ENCODE data around the gene KL.

KL gene

DNA sequence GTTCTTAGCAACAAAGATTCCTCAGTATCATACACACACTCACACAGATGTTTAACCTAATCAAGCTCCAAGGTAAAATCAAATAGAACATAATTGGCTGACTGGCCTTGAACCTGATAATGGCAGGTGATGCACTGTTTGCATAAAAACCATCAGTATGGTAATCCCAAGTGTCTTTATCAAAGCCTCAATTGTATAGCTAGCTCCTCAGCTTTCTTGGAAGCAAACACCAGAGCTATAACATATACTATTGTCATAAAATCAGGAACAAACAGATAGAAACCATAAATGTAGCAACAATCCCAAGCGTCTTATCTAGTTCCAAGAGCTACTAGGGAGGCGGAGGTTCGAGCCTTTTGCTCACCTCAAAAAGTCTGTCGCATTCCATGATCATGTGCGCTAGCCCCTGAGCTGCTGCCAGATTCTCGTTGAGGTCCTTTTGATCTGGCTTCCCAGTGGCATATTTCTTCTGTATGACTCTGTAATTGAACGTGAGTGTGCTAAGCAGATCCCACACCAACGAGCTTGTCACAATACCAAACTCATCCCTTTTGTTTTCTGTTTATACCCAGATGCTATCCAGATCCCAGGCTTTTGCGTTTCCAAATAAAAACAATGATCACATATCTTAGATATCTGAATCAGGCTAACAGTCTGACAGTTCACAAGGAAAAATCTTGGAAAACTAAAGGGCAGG is 95.3 kb downstream of the KL start:
- no peak for DNase-seq (ENCODE audit: low spot score)

DNA sequence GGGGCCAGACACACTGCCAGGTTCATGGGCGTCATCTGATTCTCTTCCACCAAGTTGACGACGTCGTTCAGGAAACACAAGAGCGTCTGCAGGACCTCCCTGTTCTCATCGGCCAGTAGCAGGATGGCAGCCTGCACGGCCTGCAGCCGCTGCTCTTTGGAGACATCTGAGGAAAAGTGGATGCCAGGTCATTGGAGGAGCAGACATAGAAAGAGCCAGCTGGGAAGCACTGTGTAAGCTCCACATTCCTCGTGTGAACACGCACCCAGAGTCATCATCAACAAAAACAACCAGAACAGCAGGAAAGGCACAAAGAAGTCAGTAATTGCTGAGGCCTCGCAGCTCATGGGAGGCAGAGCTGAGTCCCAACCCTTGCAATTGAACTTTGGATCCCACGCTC is 96.5 kb downstream of the KL start:
- no peak for DNase-seq (ENCODE audit: low spot score)

DNA sequence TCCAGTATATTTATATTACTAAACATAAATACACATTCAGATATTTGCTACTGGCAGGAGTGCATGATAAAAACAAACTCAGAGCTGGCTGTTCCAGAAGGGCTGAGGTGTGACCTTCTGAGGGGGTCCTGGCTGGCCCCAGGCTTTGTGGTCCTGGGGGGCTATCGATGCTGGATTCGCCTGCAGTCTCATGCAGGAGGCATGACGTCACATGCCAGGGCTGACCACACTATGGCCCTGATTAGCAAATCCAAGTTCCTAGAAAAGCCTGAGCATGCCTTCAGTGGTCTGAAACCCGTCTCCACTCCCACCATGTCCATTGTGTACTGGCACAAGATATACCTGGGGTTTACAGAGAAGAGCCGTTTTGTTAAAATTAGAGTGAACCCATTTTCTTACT is 97.9 kb downstream of the KL start:
- DNase-seq (ENCODE audit: low spot score): no peak

DNA sequence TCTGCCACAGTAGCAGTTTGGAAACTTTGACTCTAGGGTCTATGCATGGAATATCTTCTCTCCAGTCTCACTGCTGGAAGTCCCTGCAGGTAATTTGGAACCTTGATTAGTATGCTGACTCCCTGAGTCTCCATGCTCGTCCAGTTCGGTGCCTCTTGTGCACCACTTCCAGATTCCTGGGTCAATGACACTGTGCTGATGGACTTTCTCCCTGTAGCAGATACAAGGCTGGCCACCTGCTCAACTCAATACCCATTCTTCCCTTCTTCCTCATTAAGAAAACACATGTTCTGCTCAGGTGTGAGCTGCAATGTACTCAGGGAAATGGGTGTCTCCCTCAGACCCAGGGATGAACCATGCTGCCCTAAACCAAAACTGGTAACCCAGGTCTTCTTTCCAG is 99.1 kb downstream of the KL start:
- DNase-seq (ENCODE audit: low spot score): no peak
